GM20000 (cell line): ENCODE measurements around the gene LARP6.
"Not testable (repeated sequence)": the region's sequence is repeated elsewhere in the genome, so short reads cannot be mapped to it uniquely, and the experiment has no call there.

Source experiments
- DNase-seq: peaks from one replicate; pipeline ENCODE4 v3.0.0; 2012; ENCODE audit warnings: low spot score
- CTCF ChIP-seq: IDR thresholded peaks from 2 replicates; pipeline ENCODE4 v1.5.1; 2012; ENCODE audit warnings: mild to moderate bottlenecking, control low read depth; ENCODE audit errors: extremely low read depth, missing control alignments

Gene LARP6

GRCh38 chr15:70867911-70868467 lies 14.0 kb upstream of the LARP6 start:
- no peak for TF ChIP-seq CTCF
- no peak for DNase-seq

GRCh38 chr15:70866982-70867641 lies 13.2 kb upstream of the LARP6 start:
- no peak for TF ChIP-seq CTCF
- no peak for DNase-seq

- DNase-seq, result no peak
- TF ChIP-seq CTCF, result no peak
Measured at GRCh38 chr15:70863450-70864218, 9.7 kb upstream of the LARP6 start.

DNA sequence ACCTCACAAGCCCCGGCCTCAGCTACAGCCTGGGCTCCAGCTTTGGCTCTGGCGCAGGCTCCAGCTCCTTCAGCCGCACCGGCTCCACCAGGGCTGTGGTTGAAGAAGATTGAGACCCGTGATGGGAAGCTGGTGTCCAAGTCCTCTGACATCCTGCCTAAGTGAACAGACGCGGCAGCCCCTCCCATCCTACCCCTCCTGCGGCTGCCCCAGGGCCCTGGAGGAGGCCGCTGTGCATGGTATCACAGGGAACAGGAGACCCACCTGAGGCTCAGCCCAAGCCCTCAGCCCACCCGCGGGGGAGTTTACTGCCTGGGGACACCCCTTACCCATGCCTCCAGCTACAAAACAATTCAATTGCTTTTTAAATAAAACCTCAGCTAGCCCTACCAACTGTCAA lies 6.0 kb upstream of the LARP6 start:
- DNase-seq, result no peak
- no peak for TF ChIP-seq CTCF

GRCh38 chr15:70859322-70859908 lies 5.5 kb upstream of the LARP6 start:
- no peak for TF ChIP-seq CTCF
- DNase-seq, result no peak

GRCh38 chr15:70858614-70859321 lies 4.8 kb upstream of the LARP6 start:
- not testable (repeated sequence) for DNase-seq

DNA sequence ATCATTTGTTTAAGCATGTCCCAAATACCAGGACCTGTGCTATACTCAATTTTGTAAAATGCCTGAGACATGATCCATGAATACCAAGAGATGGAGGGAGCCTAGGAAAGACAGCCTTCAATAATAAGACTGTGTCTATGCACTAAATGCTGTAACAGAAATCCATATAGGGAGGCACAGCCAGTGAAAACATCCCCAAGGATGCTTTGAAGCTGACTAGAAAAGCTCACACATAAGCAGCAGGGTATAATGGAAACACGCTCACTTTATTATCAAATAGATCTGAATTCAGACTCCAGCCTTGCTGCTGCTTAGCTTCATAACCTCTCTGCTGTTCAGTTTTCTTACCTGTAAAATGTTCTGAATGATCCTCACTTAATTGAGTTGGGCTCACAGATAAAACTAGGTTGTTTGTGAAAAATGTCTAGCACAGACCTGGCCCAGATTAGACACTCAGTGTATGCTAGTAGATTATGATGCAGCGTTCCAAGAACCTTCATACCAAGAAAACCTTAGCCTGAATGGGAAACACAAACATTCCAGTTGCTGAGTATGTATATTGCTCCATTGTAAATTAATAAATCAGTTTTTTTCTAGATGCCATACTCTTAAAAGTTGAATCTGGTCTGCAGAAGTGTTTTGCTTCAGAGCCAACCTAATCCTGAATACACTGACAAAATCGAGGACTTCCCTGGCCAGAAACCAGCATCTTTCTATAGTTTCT lies 3.8 kb upstream of the LARP6 start:
- no peak for TF ChIP-seq CTCF
- no peak for DNase-seq
